PC-9 (cell line): ENCODE measurements around the gene NETO1. TPM values are rescaled to one million over a fixed set of nuclear protein-coding genes. Genes with fewer than 3 reads are reported as not detected.

Experiments used
- BruUV-seq: library from RNA; stranded (reverse); fragments of 400-500 nt; replicated peaks from 2 replicates; lab custom pipeline; 2021; lab: Mats Ljungman, UMichigan
- CTCF ChIA-PET: fragments of 300-600 bp; sonication (Branson Sonifier 250); formaldehyde crosslinking; loops from one replicate; lab custom pipeline; 2022; ENCODE audit warnings: antibody characterized with exemption; lab: Charles Lee
- POLR2A ChIA-PET: fragments of 300-600 bp; sonication (Branson Sonifier 250); formaldehyde crosslinking; loops from one replicate; lab custom pipeline; 2022; ENCODE audit warnings: antibody characterized with exemption; ENCODE audit not compliant: unreplicated experiment; lab: Charles Lee
- DNase-seq, 2 experiments: peaks; one replicate each; pipeline versions ENCODE4 v3.0.0 to v3.0.0-alpha.2; 2015 to 2022; ENCODE audit warnings: mixed read lengths in 1 of 2
- H2AFZ ChIP-seq: fragments of 200-600 bp; sonication (generic); 2 replicates; pipeline ENCODE4 v1.8.1; 2017; ENCODE audit warnings: antibody characterized with exemption
- H3F3A ChIP-seq: fragments of 200-600 bp; sonication (generic); 2 replicates; pipeline ENCODE4 v1.8.1; 2017; ENCODE audit warnings: antibody characterized with exemption, mild to moderate bottlenecking, low read depth; ENCODE audit not compliant: insufficient read depth
- H3K27ac ChIP-seq: fragments of 200-600 bp; sonication (generic); 2 replicates; pipeline ENCODE4 v1.6.1; 2016; ENCODE audit warnings: mixed run types
- H3K27me3 ChIP-seq: fragments of 200-600 bp; sonication (generic); 2 replicates; pipeline ENCODE4 v1.6.1; 2016; ENCODE audit warnings: low read depth, mixed run types; ENCODE audit not compliant: insufficient read depth
- H3K36me3 ChIP-seq: fragments of 200-600 bp; sonication (generic); 2 replicates; pipeline ENCODE4 v1.6.1; 2016; ENCODE audit warnings: low read depth, mixed run types
- H3K4me1 ChIP-seq: fragments of 200-600 bp; sonication (generic); replicated peaks from 2 replicates; pipeline ENCODE4 v1.6.1; 2016; ENCODE audit warnings: mixed run types; ENCODE audit not compliant: insufficient read depth
- H3K4me2 ChIP-seq: fragments of 200-600 bp; sonication (generic); 2 replicates; pipeline ENCODE4 v1.6.1; 2017; ENCODE audit warnings: mixed run types
- H3K4me3 ChIP-seq: fragments of 200-600 bp; sonication (generic); 2 replicates; pipeline ENCODE4 v1.6.1; 2016; ENCODE audit warnings: mixed run types
- H3K79me2 ChIP-seq: fragments of 200-600 bp; sonication (generic); 2 replicates; pipeline ENCODE4 v1.6.1; 2017; ENCODE audit warnings: low read depth, mixed run types
- H3K9me2 ChIP-seq: fragments of 200-600 bp; sonication (generic); 2 replicates; pipeline ENCODE4 v1.8.1; 2017; ENCODE audit warnings: mild to moderate bottlenecking; ENCODE audit not compliant: insufficient read depth
- H3K9me3 ChIP-seq: fragments of 200-600 bp; sonication (generic); 2 replicates; pipeline ENCODE4 v1.8.1; 2016; ENCODE audit warnings: low read depth; ENCODE audit not compliant: insufficient read depth
- H4K20me1 ChIP-seq: fragments of 200-600 bp; sonication (generic); 2 replicates; pipeline ENCODE4 v1.8.1; 2017; ENCODE audit not compliant: insufficient read depth
- EZH2 ChIP-seq: fragments of 200-600 bp; sonication (generic); IDR thresholded peaks from 2 replicates; pipeline ENCODE4 v1.8.0; 2017; ENCODE audit warnings: antibody characterized with exemption, low read depth
- intact Hi-C: fragments of 100-400 bp; cut with micrococcal nuclease; formaldehyde crosslinking; loops from one replicate; pipeline ENCODE4 v1.10.0; 2022; ENCODE audit not compliant: unreplicated experiment
- total RNA-seq: library from RNA; stranded (reverse); gene quantifications from 2 replicates; pipeline ENCODE4 v1.2.3, GENCODE V29; 2021
- TF ChIP-seq, protein P1 (sequence below): fragments of 200-600 bp; sonication (generic); conservative IDR thresholded peaks from 2 replicates; pipeline ENCODE4 v1.6.1; 2017; ENCODE audit warnings: mixed run types, antibody characterized with exemption, mild to moderate bottlenecking, moderate library complexity

Gene NETO1
- total RNA-seq, 1 experiment from 2014 or later, result not detected

DNA sequence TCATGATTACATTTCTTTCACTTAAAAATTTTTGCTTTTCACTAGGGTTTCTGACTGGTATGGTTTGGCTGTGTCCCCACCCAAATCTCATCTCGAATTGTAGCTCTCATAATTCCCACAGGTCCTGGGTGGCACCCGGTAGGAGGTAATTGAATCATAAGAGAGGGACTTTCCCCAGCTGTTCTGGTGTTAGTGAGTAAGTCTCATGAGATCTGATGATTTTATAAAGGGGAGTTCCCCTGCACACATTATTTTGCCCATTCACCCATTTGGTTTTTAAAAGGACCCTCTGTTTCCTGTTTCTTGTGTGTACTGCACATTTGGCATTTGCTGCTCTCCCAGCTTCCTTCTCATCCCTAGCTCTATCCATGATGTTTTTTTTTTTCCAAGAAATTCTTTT is 27.8 kb upstream of the NETO1 start:
- CTCF ChIA-PET, result no interaction called here
- no peaks in the 10 kb centered on the region for H3K27me3 ChIP-seq
- no peaks in the 10 kb centered on the region for H3K36me3 ChIP-seq
- H3K4me2 ChIP-seq, result no peak overlapping the region
- no peak for TF ChIP-seq EZH2
- TF ChIP-seq, protein P1, sequence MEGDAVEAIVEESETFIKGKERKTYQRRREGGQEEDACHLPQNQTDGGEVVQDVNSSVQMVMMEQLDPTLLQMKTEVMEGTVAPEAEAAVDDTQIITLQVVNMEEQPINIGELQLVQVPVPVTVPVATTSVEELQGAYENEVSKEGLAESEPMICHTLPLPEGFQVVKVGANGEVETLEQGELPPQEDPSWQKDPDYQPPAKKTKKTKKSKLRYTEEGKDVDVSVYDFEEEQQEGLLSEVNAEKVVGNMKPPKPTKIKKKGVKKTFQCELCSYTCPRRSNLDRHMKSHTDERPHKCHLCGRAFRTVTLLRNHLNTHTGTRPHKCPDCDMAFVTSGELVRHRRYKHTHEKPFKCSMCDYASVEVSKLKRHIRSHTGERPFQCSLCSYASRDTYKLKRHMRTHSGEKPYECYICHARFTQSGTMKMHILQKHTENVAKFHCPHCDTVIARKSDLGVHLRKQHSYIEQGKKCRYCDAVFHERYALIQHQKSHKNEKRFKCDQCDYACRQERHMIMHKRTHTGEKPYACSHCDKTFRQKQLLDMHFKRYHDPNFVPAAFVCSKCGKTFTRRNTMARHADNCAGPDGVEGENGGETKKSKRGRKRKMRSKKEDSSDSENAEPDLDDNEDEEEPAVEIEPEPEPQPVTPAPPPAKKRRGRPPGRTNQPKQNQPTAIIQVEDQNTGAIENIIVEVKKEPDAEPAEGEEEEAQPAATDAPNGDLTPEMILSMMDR, result no peak
- no peak overlapping the region for H2AFZ ChIP-seq
- no peaks in the 10 kb centered on the region for H4K20me1 ChIP-seq
- DNase-seq, result no peak
- intact Hi-C loops, result no loop called here
- H3K4me3 ChIP-seq, result no peak overlapping the region
- H3F3A ChIP-seq, result no peaks in the 10 kb centered on the region
- H3K79me2 ChIP-seq, result no peaks in the 10 kb centered on the region
- POLR2A ChIA-PET, result no interaction called here
- H3K4me1 ChIP-seq, result no peaks in the 10 kb centered on the region
- no peaks in the 10 kb centered on the region for H3K9me2 ChIP-seq
- H3K9me3 ChIP-seq, result no peaks in the 10 kb centered on the region
- no TSS peak for BruUV-seq
- no peak overlapping the region for H3K27ac ChIP-seq

DNA sequence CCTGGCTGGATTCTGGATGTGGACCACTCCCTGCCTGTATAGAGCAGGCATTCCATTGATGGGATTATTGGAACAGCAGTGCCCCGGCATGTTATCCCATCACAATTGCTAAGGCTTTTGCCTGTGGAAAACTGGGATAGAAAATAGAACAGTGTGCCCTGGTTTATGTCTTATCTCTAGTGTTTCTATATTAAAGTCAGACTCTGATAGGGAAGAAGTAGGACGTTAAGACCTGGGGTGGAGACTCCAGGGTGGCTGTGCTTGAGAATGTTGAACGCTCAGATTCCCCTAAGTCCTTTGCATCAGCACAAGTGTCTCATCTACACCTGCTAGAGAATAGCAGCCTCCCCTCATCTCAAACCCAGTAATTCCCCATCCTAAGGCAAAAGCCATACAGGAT is 10.8 kb upstream of the NETO1 start:
- Histone ChIP-seq H3F3A (no peaks in the 10 kb centered on the region), H3K9me3 (peaks cover 4% of the 10 kb centered on the region; the same call in 1 of the 2 replicates), H3K4me1 (no peaks in the 10 kb centered on the region), H2AFZ (0 out of 2 replicates have a peak overlapping the region, but pooled peaks have one; percentile 45), H3K4me3 (no peak overlapping the region), H3K79me2 (no peaks in the 10 kb centered on the region), H4K20me1 (no peaks in the 10 kb centered on the region), H3K9me2 (no peaks in the 10 kb centered on the region; the same call in 1 of the 2 replicates), H3K36me3 (no peaks in the 10 kb centered on the region), H3K4me2 (no peak overlapping the region), H3K27me3 (no peaks in the 10 kb centered on the region), H3K27ac (no peak overlapping the region)
- ChIA-PET POLR2A (no interaction called here), CTCF (no interaction called here)
- no peak for DNase-seq
- no TSS peak for BruUV-seq
- intact Hi-C loops, result no loop called here
- no peak for TF ChIP-seq EZH2
- TF ChIP-seq, protein P1, result no peak

DNA sequence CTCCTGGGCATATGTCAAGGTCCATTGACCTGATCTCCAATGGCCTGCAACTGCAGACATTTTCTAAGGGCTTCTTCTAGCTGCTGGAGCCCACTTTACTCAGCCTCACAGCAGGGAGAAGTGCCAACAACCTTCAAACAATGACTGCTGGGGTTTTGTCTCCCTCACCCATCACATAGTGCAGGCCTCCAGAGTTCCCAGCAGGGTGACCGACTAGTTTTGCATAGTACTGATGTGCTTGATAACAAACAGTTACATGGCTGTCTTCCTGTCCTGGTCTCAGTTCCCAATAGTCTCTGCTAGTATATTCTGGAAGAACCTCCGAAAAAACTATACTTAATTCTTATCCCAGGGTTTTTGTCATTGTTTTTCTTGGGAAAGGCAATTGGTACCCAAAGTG is 10.4 kb upstream of the NETO1 start:
- TF ChIP-seq EZH2, result no peak
- TF ChIP-seq, protein P1, result no peak
- DNase-seq, result no peak
- no peak overlapping the region for H2AFZ ChIP-seq
- intact Hi-C loops, result no loop called here
- H3K9me2 ChIP-seq, result no peaks in the 10 kb centered on the region; the same call in 1 of the 2 replicates
- no peaks in the 10 kb centered on the region; the same call in 1 of the 2 replicates for H4K20me1 ChIP-seq
- no peak overlapping the region for H3K4me2 ChIP-seq
- CTCF ChIA-PET, result no interaction called here
- POLR2A ChIA-PET, result no interaction called here
- no peaks in the 10 kb centered on the region for H3K79me2 ChIP-seq
- H3K36me3 ChIP-seq, result no peaks in the 10 kb centered on the region
- no TSS peak for BruUV-seq
- no peak overlapping the region for H3K27ac ChIP-seq
- H3F3A ChIP-seq, result no peaks in the 10 kb centered on the region
- peaks cover 4% of the 10 kb centered on the region; the same call in 1 of the 2 replicates for H3K9me3 ChIP-seq
- no peaks in the 10 kb centered on the region for H3K27me3 ChIP-seq
- H3K4me3 ChIP-seq, result no peak overlapping the region
- H3K4me1 ChIP-seq, result no peaks in the 10 kb centered on the region
